Measurements from ENCODE around the gene FMN2.

Gene FMN2

DNA sequence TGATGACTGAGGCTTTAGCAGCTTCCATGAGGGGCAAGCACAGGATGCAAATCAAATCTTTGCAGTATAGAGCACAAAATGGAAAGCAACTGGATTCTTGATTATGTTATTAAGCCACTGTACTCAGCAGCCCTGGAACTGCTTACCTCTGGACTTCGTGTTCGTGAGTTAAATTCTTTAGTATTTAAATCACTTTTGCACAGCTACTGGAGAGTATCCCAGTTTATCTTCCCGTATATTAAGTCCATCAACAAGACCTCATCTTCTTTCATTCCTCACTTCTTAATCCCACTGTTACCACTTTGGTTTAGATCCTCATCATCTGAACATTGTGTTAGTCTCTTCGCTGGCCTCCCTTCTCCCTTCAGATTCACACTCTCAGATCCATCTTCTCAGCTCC lies 411.4 kb downstream of the FMN2 start:
- no peak for DNase-seq

GRCh38 chr1:240503558-240503957 lies 411.9 kb downstream of the FMN2 start:
- no peak for DNase-seq

GRCh38 chr1:240506176-240506575 lies 414.5 kb downstream of the FMN2 start:
- DNase-seq: no peak

DNA sequence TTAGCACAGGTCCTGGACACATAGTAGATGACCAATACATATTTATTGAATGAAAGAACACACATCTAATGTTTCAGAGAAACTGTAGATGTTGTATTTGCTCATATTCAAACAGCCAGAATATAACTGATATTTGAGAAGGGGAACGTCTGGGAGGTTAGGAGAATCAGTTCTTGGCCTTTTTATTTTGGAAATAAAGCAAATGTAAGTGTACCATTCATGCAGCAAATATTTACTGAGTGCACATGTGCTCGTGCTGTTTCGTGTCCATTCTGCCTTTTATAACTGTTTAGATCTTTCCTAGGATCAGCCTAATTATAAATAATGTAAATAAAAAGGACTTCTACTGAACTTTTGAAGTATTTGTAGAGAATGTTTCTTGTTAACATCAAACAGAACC lies 416.5 kb downstream of the FMN2 start:
- no peak for DNase-seq

DNA sequence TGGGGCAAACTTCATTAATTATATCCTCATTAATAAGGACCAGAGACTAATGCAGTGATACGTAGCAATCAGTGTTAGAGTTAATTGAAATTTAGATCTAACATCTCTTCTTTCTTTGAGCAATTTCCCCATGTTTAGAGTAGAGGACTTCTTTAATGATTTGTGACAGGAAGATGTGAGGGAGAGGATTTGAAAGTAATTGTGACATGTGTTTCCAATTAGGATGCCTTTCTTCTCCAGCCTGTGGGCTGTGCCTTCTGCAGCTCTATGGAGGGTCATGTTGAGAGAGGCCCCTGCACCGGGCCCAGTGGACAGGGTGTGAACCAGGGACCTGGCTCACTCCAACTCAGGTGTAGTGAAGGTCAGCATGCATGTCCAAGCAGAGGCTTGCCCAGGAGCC lies 417.3 kb downstream of the FMN2 start:
- no peak for DNase-seq

DNA sequence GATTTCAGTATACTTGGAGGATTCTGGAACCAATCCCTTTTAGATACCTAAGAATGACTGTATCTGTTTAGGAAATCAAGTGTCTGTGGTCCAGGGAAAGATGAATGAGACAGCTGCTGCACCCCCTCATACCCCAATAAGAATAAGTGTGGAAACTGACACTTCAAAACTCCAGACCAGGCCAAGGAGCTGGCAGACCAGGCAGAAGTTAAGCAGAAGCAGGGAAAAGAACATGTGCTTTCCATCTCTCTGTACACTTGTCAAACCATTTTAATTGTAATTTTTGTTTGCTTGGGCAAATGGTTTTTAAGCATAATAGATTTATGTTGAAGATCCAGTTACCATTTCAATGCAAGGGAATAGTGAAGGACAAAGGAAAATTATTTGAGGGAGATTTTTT lies 420.1 kb downstream of the FMN2 start:
- DNase-seq: no peak

DNA sequence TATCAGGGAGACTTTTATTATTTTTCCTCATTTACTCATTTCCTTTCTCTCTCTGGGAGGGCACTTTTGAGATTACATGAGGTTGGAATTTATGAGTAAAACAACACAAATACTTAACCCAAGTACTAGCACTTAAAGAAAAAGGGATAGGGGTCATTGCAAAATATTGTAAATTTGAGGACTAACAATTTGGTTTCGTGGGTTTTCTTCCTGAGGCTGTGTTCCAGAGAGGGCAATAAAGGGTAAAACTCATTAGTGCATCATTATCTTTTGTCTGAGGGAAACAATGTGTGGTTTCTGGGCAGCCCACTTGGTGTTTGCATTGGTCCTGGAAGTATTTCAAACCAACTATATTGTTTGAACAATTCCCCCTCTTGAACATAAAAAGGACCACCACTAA lies 423.8 kb downstream of the FMN2 start:
- no peak for DNase-seq

DNA sequence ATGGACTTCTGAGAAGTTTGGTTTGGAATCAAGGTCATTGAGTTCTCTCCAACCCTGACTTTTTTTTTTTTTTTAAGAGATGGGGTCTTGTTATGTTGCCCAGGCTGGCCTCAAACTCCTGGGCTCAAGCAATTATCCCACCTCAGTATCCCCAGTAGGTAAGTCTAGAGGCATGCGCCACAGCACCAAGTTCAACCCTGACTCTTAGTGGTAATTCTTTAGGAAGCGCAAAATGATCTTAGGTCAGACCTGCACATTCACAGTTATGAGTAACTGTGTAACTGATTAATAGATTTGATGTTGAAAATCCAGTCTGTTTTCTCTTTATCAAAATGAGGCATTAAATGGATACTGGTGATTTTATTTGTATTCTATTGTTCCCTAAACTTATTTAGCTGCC lies 424.4 kb downstream of the FMN2 start:
- DNase-seq: no peak

DNA sequence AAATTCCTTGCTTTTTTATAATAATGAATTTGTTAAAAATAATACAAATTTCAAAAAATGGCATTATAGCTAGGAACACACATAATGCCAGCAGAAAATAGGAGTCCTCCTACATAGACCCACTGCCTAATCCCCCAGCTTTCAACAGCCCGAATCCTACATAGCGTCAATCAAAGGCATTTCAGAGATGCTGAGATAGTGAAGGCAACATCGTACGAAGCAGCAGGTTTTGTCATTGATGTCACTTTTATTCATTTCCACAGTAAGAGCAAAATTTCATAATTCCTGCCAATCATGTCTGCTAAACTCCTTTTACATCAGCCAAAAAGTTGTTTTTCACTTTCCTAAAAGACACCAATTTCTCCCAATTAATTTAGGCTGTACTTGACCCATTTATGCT lies 426.2 kb downstream of the FMN2 start:
- no peak for DNase-seq

DNA sequence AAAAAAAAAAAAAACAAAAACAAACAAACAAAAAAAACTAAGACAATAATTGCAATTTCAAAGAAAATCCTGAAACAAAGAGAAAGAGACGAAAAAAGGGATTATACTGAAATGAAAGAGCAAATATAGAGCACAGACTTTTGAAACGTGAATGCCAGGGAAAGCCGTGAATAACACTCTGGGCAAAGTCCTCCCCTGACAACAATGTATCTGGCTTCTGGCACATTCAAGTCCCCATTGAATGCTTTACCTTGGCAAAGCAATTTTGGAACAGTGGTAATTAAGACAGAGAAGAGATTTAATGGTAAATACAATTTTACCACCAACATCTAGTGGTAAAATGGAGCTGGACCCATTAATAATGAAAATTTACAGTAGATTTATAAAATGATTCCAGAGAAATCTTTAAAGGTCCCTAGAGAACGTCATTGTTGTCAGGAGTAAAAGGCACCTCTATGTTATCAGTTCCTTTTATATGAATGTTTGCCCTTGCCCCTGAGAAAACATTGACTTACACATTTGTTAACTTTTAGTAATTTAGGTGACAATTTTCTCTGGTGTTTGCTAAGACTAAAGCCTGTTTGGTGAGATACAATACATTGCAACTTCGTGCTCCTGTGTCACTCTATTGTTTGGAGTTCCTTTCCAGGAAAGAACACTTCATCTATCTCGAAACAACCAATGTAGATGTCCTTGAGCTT lies 430.6 kb downstream of the FMN2 start:
- no peak for DNase-seq

- DNase-seq: no peak
Measured at GRCh38 chr1:240524356-240525069, 432.8 kb downstream of the FMN2 start.

All from stimulated activated CD4-positive, alpha-beta T cell treated with anti-CD3 and anti-CD28 coated beads, Interleukin-15, amount 100 ng/mL, for 24 hours (primary cell).